Caco-2 (cell line): ENCODE results near the gene UPB1. TPM values are rescaled to one million over a fixed set of nuclear protein-coding genes. Genes with fewer than 3 reads are reported as not detected.
A peak's percentile ranks its signal among the peaks of the same experiment; 100 is the strongest.

Experiments
- BruUV-seq: library from RNA; stranded (reverse); fragments of 400-500 nt; replicated peaks from 2 replicates; lab custom pipeline; 2021; lab: Mats Ljungman, UMichigan
- CTCF ChIA-PET: fragments of 300-600 bp; sonication (Branson Sonifier 250); formaldehyde crosslinking; loops from one replicate; lab custom pipeline; 2022; ENCODE audit warnings: antibody characterized with exemption; lab: Charles Lee
- POLR2A ChIA-PET: fragments of 300-600 bp; sonication (Branson Sonifier 250); formaldehyde crosslinking; loops from one replicate; lab custom pipeline; 2022; ENCODE audit warnings: antibody characterized with exemption; lab: Charles Lee
- DNase-seq, 2 experiments: peaks; one replicate each; pipeline versions ENCODE4 v3.0.0 to v3.0.0-alpha.2; 2020 to 2022
- H3K27me3 ChIP-seq: replicated peaks from 2 replicates; pipeline ENCODE4 v1.6.0; 2011; ENCODE audit warnings: low read length; ENCODE audit not compliant: control insufficient read depth, insufficient read depth
- H3K36me3 ChIP-seq: 2 replicates; pipeline ENCODE4 v1.5.1; 2011; ENCODE audit warnings: low read length; ENCODE audit not compliant: control insufficient read depth, insufficient read depth
- H3K4me1 ChIP-seq: fragments of 250-450 bp; sonication (Bioruptor Pico); 2 replicates; pipeline ENCODE4 v1.5.1; 2020; ENCODE audit warnings: mild to moderate bottlenecking
- H3K4me3 ChIP-seq: 2 replicates; pipeline ENCODE4 v1.5.1; 2011; ENCODE audit warnings: low read depth, mild to moderate bottlenecking, control low read depth, low read length
- H3K9me3 ChIP-seq: fragments of 250-450 bp; sonication (Bioruptor Pico); 2 replicates; pipeline ENCODE4 v1.5.1; 2020; ENCODE audit warnings: mild to moderate bottlenecking, moderate library complexity
- H3K27ac Mint-ChIP-seq: one replicate; pipeline ENCODE4 v1.8.0; 2022; ENCODE audit warnings: mixed read lengths; ENCODE audit not compliant: unreplicated experiment
- H3K27me3 Mint-ChIP-seq: one replicate; pipeline ENCODE4 v1.8.0; 2022; ENCODE audit warnings: mixed read lengths; ENCODE audit not compliant: insufficient read depth, unreplicated experiment
- H3K36me3 Mint-ChIP-seq: one replicate; pipeline ENCODE4 v1.8.0; 2022; ENCODE audit warnings: mild to moderate bottlenecking, mixed read lengths; ENCODE audit not compliant: insufficient read depth, unreplicated experiment
- H3K4me1 Mint-ChIP-seq: one replicate; pipeline ENCODE4 v1.8.0; 2022; ENCODE audit warnings: low read depth, mixed read lengths; ENCODE audit not compliant: unreplicated experiment
- H3K4me3 Mint-ChIP-seq: one replicate; pipeline ENCODE4 v1.8.0; 2022; ENCODE audit warnings: mild to moderate bottlenecking, moderate library complexity, mixed read lengths; ENCODE audit not compliant: unreplicated experiment
- H3K9me3 Mint-ChIP-seq: one replicate; pipeline ENCODE4 v1.8.0; 2022; ENCODE audit warnings: mixed read lengths; ENCODE audit not compliant: unreplicated experiment
- intact Hi-C: fragments of 100-400 bp; cut with micrococcal nuclease; formaldehyde crosslinking; loops from one replicate; pipeline ENCODE4 v1.10.0; 2022; ENCODE audit not compliant: unreplicated experiment
- total RNA-seq: library from RNA; stranded (reverse); gene quantifications from 2 replicates; pipeline ENCODE4 v1.2.3, GENCODE V29; 2022
- TF ChIP-seq, protein P1 (sequence below), 2 experiments: fragments of 200-600 bp in 1 of 2; IDR thresholded peaks; 1 replicate in 1 of 2; 2 replicates in 1 of 2; pipeline versions ENCODE4 v1.5.1 to v1.8.0; 2011 to 2022; ENCODE audit warnings: antibody characterized with exemption in 1 of 2, control low read depth in 1 of 2, inconsistent platforms in 1 of 2, low read depth in 1 of 2, low read length in 1 of 2, mild to moderate bottlenecking in 1 of 2, moderate library complexity in 1 of 2; ENCODE audit not compliant: insufficient read depth in 1 of 2, severe bottlenecking in 1 of 2, unreplicated experiment in 1 of 2

UPB1 gene
- total RNA-seq, 1 experiment from 2014 or later = 6.7 TPM

DNA sequence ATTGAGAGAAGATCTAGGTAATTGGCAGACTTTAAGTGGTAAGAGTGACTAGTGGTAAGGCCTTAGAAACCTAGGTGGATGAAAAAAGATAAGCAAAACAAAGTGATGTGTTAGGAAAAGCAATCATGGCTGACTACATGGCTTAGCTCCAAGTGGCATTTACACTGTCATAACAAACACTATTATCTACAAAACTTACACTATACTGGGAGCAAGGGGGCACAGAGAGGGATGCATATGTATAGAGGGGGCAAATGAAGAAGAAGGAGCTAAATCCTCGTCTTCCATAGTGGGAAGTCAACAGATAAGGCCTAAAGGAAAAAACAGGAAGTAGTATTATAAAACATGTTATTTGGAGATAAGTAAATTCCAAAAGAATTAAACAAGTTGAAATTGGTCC lies 35.2 kb upstream of the UPB1 start:
- POLR2A ChIA-PET = no interaction called here
- intact Hi-C loops = no loop called here
- no peaks in the 10 kb centered on the region for H3K27me3 ChIP-seq
- H3K27me3 Mint-ChIP-seq = no peaks in the 10 kb centered on the region
- H3K4me3 ChIP-seq = no peak overlapping the region
- no peak overlapping the region for H3K4me3 Mint-ChIP-seq
- no TSS peak for BruUV-seq
- TF ChIP-seq, protein P1, sequence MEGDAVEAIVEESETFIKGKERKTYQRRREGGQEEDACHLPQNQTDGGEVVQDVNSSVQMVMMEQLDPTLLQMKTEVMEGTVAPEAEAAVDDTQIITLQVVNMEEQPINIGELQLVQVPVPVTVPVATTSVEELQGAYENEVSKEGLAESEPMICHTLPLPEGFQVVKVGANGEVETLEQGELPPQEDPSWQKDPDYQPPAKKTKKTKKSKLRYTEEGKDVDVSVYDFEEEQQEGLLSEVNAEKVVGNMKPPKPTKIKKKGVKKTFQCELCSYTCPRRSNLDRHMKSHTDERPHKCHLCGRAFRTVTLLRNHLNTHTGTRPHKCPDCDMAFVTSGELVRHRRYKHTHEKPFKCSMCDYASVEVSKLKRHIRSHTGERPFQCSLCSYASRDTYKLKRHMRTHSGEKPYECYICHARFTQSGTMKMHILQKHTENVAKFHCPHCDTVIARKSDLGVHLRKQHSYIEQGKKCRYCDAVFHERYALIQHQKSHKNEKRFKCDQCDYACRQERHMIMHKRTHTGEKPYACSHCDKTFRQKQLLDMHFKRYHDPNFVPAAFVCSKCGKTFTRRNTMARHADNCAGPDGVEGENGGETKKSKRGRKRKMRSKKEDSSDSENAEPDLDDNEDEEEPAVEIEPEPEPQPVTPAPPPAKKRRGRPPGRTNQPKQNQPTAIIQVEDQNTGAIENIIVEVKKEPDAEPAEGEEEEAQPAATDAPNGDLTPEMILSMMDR (IDR thresholded peaks at IDR 0.05; ENCODE audit: insufficient read depth in 1 of 2, low read depth in 1 of 2, low read length in 1 of 2, severe bottlenecking in 1 of 2, unreplicated experiment in 1 of 2) = no peak
- CTCF ChIA-PET = no interaction called here
- peaks cover 7% of the 10 kb centered on the region for H3K4me1 Mint-ChIP-seq
- DNase-seq = no peak
- H3K36me3 Mint-ChIP-seq = peaks cover 41% of the 10 kb centered on the region
- H3K36me3 ChIP-seq = peaks cover 2% of the 10 kb centered on the region
- peaks cover 14% of the 10 kb centered on the region for H3K4me1 ChIP-seq
- H3K27ac Mint-ChIP-seq = no peak overlapping the region
- no peaks in the 10 kb centered on the region for H3K9me3 Mint-ChIP-seq
- H3K9me3 ChIP-seq = no peaks in the 10 kb centered on the region

DNA sequence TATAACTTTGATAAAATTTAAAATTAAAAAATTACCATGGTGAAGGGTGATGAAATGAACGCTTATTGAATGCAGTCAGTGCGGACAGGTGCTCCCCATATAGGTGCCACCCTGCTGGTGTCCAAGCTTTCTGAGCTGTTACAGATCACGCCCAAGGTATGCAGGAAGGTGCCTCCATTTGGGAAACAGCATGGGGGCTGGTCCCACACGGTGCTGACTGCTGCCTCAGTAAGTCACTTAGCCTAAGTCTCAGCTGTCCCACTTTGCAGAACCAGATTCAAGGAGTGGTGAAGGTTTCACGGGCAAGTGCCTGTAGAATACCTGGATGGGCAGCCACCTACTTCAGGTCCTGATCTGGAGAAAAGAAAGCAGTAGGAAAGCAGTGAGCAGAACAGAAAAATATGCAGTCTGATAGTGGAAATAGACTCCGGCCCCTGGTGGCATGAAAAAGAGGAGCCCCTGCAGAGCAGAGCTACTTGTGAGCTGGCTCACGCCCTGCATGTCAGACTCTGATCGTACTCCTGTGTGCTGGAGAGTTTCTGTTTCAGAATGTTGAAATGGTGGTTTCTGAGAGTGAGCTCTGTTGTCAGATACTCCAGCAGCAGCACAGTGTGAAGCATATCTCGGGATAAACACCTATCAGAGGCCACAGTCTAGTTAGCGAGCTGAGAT lies 34.6 kb upstream of the UPB1 start:
- Mint-ChIP-seq H3K27me3 (no peaks in the 10 kb centered on the region), H3K36me3 (peaks cover 44% of the 10 kb centered on the region), H3K27ac (no peak overlapping the region), H3K4me3 (no peak overlapping the region), H3K9me3 (no peaks in the 10 kb centered on the region), H3K4me1 (peaks cover 11% of the 10 kb centered on the region)
- no peak for DNase-seq
- TF ChIP-seq, protein P1 (IDR thresholded peaks at IDR 0.05; ENCODE audit: insufficient read depth in 1 of 2, low read depth in 1 of 2, low read length in 1 of 2, severe bottlenecking in 1 of 2, unreplicated experiment in 1 of 2) = no peak
- Histone ChIP-seq H3K4me1 (peaks cover 20% of the 10 kb centered on the region), H3K36me3 (no peaks in the 10 kb centered on the region), H3K4me3 (no peak overlapping the region), H3K9me3 (no peaks in the 10 kb centered on the region), H3K27me3 (no peaks in the 10 kb centered on the region)
- intact Hi-C loops = no loop called here
- ChIA-PET CTCF (interaction anchor here (0.6 to 0.8 kb wide), 2 partner anchors 37 to 49 kb away, joined by 3 read pairs; no protein-coding TSS in a partner anchor), POLR2A (no interaction called here)
- BruUV-seq = no TSS peak

DNA sequence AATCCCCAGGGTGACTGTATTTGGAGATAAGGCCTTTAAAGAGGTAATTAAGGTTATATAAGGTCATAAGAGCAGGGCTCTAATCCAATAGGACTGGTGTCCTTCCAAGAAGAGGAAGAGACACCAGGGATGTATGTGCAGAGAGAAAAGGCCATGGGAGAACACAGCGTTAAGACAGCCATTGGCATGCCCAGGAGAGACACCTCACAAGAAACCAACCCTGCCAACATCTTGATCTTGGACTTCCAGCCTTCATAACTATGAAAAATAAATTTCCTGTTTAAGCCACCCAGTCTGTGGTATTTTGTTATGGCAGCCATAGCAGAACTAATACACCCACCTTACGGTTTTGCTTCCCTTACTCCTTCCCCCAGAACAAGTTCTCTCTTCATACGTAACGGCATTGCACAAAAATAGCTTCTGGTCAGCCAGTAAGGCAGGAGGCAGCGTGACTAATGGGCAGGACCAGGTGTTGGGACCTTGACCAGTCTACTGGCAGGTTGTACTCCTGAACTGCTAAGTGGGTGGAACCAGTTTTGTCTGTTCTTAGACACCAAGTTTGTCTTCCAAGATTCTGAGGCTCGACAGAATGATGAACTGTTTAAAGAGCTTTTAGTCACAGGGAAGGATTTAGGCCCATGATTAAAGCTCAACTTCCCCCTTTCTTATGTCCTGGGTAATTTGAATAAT lies 31.9 kb upstream of the UPB1 start:
- H3K36me3 ChIP-seq = no peaks in the 10 kb centered on the region
- Mint-ChIP-seq H3K27ac (peak overlapping the region; percentile 19), H3K9me3 (no peaks in the 10 kb centered on the region), H3K4me3 (no peak overlapping the region), H3K36me3 (peaks cover 49% of the 10 kb centered on the region), H3K27me3 (no peaks in the 10 kb centered on the region), H3K4me1 (peaks cover 20% of the 10 kb centered on the region)
- no peak overlapping the region for H3K4me3 ChIP-seq
- ChIA-PET POLR2A (no interaction called here), CTCF (no interaction called here)
- no peaks in the 10 kb centered on the region for H3K9me3 ChIP-seq
- H3K4me1 ChIP-seq = peaks cover 39% of the 10 kb centered on the region
- DNase-seq = peak in 1 of 2 experiments; percentile 28
- intact Hi-C loops = no loop called here
- TF ChIP-seq, protein P1 (IDR thresholded peaks at IDR 0.05; ENCODE audit: insufficient read depth in 1 of 2, low read depth in 1 of 2, low read length in 1 of 2, severe bottlenecking in 1 of 2, unreplicated experiment in 1 of 2) = no peak
- BruUV-seq = no TSS peak
- H3K27me3 ChIP-seq = no peaks in the 10 kb centered on the region
